B cell (primary cell): ENCODE data around the gene ELF3. TPM values are rescaled to one million over a fixed set of nuclear protein-coding genes. Genes with fewer than 3 reads are reported as not detected.

Experiments used
- ATAC-seq: fragments of 200-7000 bp; cut with Tn5 transposase; one replicate; pipeline ENCODE4 v1.10.0; 2021; ENCODE audit warnings: low read depth, mild to moderate bottlenecking, moderate number of reproducible peaks, moderate library complexity
- CTCF ChIA-PET: fragments of 350-600 bp; sonication (Branson Sonifier 250); formaldehyde crosslinking; loops from one replicate; lab custom pipeline; 2021; ENCODE audit warnings: antibody characterized with exemption, inconsistent platforms; lab: Charles Lee
- POLR2A ChIA-PET: fragments of 350-600 bp; sonication (Branson Sonifier 250); formaldehyde crosslinking; loops from one replicate; lab custom pipeline; 2021; ENCODE audit warnings: antibody characterized with exemption; lab: Charles Lee
- DNase-seq: peaks from one replicate; pipeline ENCODE4 v3.0.0; 2013
- H2AFZ ChIP-seq: 2 replicates; pipeline ENCODE4 v1.6.1; 2012; ENCODE audit warnings: mild to moderate bottlenecking, low read depth, low read length; ENCODE audit not compliant: insufficient read depth, poor library complexity, severe bottlenecking
- H3K27ac ChIP-seq, 2 donors: 1 replicate in 1 of 2; 2 replicates in 1 of 2; pipeline ENCODE4 v1.5.1; 2012 to 2013; ENCODE audit warnings: low read length in 2 of 2, mild to moderate bottlenecking in 2 of 2, moderate library complexity in 1 of 2
- H3K27me3 ChIP-seq, 4 experiments: fragments of 200-600 bp in 1 of 4; sonication (generic) in 1 of 4; replicated peaks in 1 of 4; 1 replicate in 2 of 4; 2 replicates in 2 of 4; pipeline versions ENCODE4 v1.6.1 to v1.7.0; 2013 to 2016; ENCODE audit warnings: low read length in 3 of 4, mild to moderate bottlenecking in 2 of 4, mixed read lengths in 1 of 4, moderate library complexity in 1 of 4; ENCODE audit not compliant: insufficient read depth in 4 of 4, control insufficient read depth in 3 of 4; ENCODE audit errors: control extremely low read depth in 1 of 4
- H3K36me3 ChIP-seq, 2 experiments: replicated peaks in 1 of 2; 1 replicate in 1 of 2; 2 replicates in 1 of 2; pipeline versions ENCODE4 v1.6.1 to v1.7.1; 2013; ENCODE audit warnings: low read length in 1 of 2; ENCODE audit not compliant: insufficient read depth in 2 of 2, control insufficient read depth in 1 of 2; ENCODE audit errors: control extremely low read depth in 1 of 2, extremely low read depth in 1 of 2
- H3K4me1 ChIP-seq, 2 donors: fragments of 200-600 bp in 1 of 2; sonication (generic) in 1 of 2; 1 replicate in 1 of 2; 2 replicates in 1 of 2; pipeline versions ENCODE4 v1.5.1 to v1.6.1; 2013 to 2017; ENCODE audit warnings: low read length in 2 of 2; ENCODE audit not compliant: control insufficient read depth in 2 of 2, insufficient read depth in 2 of 2
- H3K4me2 ChIP-seq: replicated peaks from 2 replicates; pipeline ENCODE3; 2012; ENCODE audit warnings: mild to moderate bottlenecking, low read depth, low read length; ENCODE audit not compliant: poor library complexity, severe bottlenecking
- H3K4me3 ChIP-seq, 5 experiments: fragments of 200-600 bp in 1 of 5; sonication (generic) in 1 of 5; 1 replicate in 3 of 5; 2 replicates in 2 of 5; pipeline versions ENCODE4 v1.5.1 to v1.7.0; 2011 to 2016; ENCODE audit warnings: low read length in 4 of 5, mild to moderate bottlenecking in 4 of 5, low read depth in 2 of 5, control low read depth in 1 of 5, moderate library complexity in 1 of 5; ENCODE audit not compliant: insufficient read depth in 1 of 5; ENCODE audit errors: control extremely low read depth in 1 of 5, extremely low read depth in 1 of 5
- H3K79me2 ChIP-seq: fragments of 200-600 bp; sonication (generic); one replicate; pipeline ENCODE4 v1.6.0; 2016; ENCODE audit warnings: low read length; ENCODE audit not compliant: control insufficient read depth, insufficient read depth
- H3K9ac ChIP-seq: fragments of 200-600 bp; sonication (generic); 2 replicates; pipeline ENCODE4 v1.6.1; 2017; ENCODE audit warnings: mild to moderate bottlenecking, low read length, moderate library complexity
- H3K9me3 ChIP-seq, 3 donors: one replicate each; pipeline versions ENCODE4 v1.6.1 to v1.7.1; 2013; ENCODE audit warnings: low read length in 2 of 3; ENCODE audit not compliant: control insufficient read depth in 2 of 3, insufficient read depth in 1 of 3; ENCODE audit errors: control extremely low read depth in 1 of 3
- H4K20me1 ChIP-seq: 2 replicates; pipeline ENCODE4 v1.6.0; 2012; ENCODE audit warnings: mild to moderate bottlenecking, low read length; ENCODE audit not compliant: insufficient read depth, control insufficient read depth, poor library complexity, severe bottlenecking
- H3K27ac Mint-ChIP-seq: one replicate; pipeline ENCODE4 v1.8.0; 2021; ENCODE audit warnings: mixed read lengths
- H3K27me3 Mint-ChIP-seq: one replicate; pipeline ENCODE4 v1.8.0; 2021; ENCODE audit warnings: mixed read lengths
- H3K4me1 Mint-ChIP-seq: one replicate; pipeline ENCODE4 v1.8.0; 2021; ENCODE audit warnings: mixed read lengths
- H3K4me3 Mint-ChIP-seq: one replicate; pipeline ENCODE4 v1.8.0; 2021; ENCODE audit warnings: mixed read lengths
- H3K9me3 Mint-ChIP-seq: one replicate; pipeline ENCODE4 v1.8.0; 2022; ENCODE audit warnings: mixed read lengths; ENCODE audit not compliant: insufficient read depth
- EZH2 ChIP-seq: IDR thresholded peaks from 2 replicates; pipeline ENCODE4 v1.6.1; 2012; ENCODE audit warnings: borderline replicate concordance, low read depth, mild to moderate bottlenecking, moderate library complexity, low read length; ENCODE audit not compliant: insufficient read depth, poor library complexity, severe bottlenecking
- WGBS: methylation state at CpG from one replicate; pipeline ENCODE4 v1.1.5; 2013; ENCODE audit warnings: missing lambda C conversion rate; ENCODE audit not compliant: insufficient coverage; 5-methylcytosine and 5-hydroxymethylcytosine counted together
- intact Hi-C: fragments of 100-400 bp; cut with micrococcal nuclease; formaldehyde crosslinking; loops from one replicate; pipeline ENCODE4 v1.10.0; 2022
- polyA plus RNA-seq: library from polyadenylated mRNA; depleted of rRNA; stranded (reverse); fragments of >200 nt; gene quantifications from 2 replicates; pipeline ENCODE4 v1.2.3, GENCODE V29; 2012
- total RNA-seq, 2 donors: library from RNA; stranded (reverse); fragments of 120-200 nt in 1 of 2; gene quantifications; 1 replicate in 1 of 2; 2 replicates in 1 of 2; pipeline versions ENCODE4 v1.2.3 to v1.2.4, GENCODE V29; 2013 to 2022
- TF ChIP-seq, protein P1 (sequence below): fragments of 200-600 bp; IDR thresholded peaks from one replicate; pipeline ENCODE4 v1.8.0; 2022; ENCODE audit warnings: antibody characterized with exemption, mild to moderate bottlenecking

The ELF3 gene
- total and polyA plus RNA-seq, 2 donors (not counting 1 experiment from before 2014, with no cell fraction given), result 1.6 to 4.0 TPM

DNA sequence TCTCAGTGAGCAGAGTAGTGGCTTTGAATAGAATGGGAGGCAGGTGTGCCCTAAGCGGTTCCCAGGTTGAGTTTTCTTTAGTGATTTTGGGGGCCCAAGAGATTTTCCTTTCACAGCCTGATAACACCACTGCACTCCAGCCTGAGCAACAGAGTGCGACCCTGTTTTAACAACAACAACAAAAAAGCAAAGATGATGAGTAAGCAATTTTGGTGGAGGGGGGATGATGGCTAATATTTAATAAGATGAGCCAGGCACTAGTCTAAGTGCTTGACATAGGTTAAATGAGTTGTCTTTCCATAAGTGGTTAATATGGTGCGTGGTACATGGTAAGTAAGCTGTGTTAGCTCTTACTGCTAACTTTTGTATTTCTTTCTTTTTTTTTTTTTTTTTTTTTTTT, 25.9 kb upstream of the ELF3 start:
- Histone ChIP-seq H3K9me3 (no peaks in the 10 kb centered on the region), H2AFZ (no peak overlapping the region), H4K20me1 (peaks cover 4% of the 10 kb centered on the region), H3K27me3 (no peaks in the 10 kb centered on the region), H3K4me3 (no peak overlapping the region), H3K9ac (no peak overlapping the region), H3K36me3 (peaks cover 0 to 11% of the 10 kb centered on the region in 2 experiments), H3K79me2 (peaks cover 11% of the 10 kb centered on the region), H3K4me1 (peaks cover 11 to 13% of the 10 kb centered on the region in 2 donors), H3K4me2 (no peak overlapping the region), H3K27ac (no peak overlapping the region)
- POLR2A ChIA-PET, result no interaction called here
- whole genome bisulfite sequencing, result no CpG with 5 or more reads among the region's 3 CpGs
- Mint-ChIP-seq H3K9me3 (no peaks in the 10 kb centered on the region), H3K27me3 (no peaks in the 10 kb centered on the region), H3K27ac (peak overlapping the region; percentile 15), H3K4me1 (peaks cover 27% of the 10 kb centered on the region), H3K4me3 (peak overlapping the region; percentile 45)
- intact Hi-C loops, result loop anchor here (5.0 to 10.0 kb wide), 3 partner anchors 180 to 962 kb away; partner anchors contain the start of genes KIF21B, PPP1R12B, PTPN7 and UBE2T
- TF ChIP-seq EZH2, result no peak
- TF ChIP-seq, protein P1, sequence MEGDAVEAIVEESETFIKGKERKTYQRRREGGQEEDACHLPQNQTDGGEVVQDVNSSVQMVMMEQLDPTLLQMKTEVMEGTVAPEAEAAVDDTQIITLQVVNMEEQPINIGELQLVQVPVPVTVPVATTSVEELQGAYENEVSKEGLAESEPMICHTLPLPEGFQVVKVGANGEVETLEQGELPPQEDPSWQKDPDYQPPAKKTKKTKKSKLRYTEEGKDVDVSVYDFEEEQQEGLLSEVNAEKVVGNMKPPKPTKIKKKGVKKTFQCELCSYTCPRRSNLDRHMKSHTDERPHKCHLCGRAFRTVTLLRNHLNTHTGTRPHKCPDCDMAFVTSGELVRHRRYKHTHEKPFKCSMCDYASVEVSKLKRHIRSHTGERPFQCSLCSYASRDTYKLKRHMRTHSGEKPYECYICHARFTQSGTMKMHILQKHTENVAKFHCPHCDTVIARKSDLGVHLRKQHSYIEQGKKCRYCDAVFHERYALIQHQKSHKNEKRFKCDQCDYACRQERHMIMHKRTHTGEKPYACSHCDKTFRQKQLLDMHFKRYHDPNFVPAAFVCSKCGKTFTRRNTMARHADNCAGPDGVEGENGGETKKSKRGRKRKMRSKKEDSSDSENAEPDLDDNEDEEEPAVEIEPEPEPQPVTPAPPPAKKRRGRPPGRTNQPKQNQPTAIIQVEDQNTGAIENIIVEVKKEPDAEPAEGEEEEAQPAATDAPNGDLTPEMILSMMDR, result no peak
- ATAC-seq (no peak), DNase-seq (no peak)
- CTCF ChIA-PET, result interaction anchor here (0.6 to 4.1 kb wide), 3 partner anchors 15 to 89 kb away, joined by 3 to 17 read pairs (median 4); no protein-coding TSS in a partner anchor

DNA sequence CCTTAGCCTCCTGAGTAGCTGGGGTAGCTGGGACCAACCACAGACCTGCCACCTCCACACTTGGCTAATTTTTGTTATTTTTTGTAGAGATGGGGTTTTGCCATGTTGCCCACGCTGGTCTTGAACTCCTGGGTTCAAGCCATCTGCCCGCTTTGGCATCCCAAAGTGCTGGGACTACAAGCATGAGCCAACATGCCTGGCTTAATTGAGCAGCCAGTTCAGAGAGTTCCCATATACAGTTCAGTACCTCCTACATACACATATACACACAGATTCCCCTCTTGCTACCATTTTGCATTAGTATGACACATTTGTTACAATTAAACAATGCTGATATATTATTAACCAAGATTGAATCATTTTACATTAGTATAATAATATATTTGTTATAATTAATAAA, 25.0 kb upstream of the ELF3 start:
- DNase-seq, result no peak
- ATAC-seq, result no peak
- TF ChIP-seq, protein P1, result no peak
- no peak for TF ChIP-seq EZH2
- no peak overlapping the region for H3K9ac ChIP-seq
- peaks cover 27% of the 10 kb centered on the region for H3K4me1 Mint-ChIP-seq
- no peaks in the 10 kb centered on the region for H3K9me3 Mint-ChIP-seq
- H3K27ac Mint-ChIP-seq, result no peak overlapping the region
- no peaks in the 10 kb centered on the region for H3K27me3 Mint-ChIP-seq
- peaks cover 11% of the 10 kb centered on the region for H3K79me2 ChIP-seq
- no peak overlapping the region for H3K27ac ChIP-seq
- no peak overlapping the region for H3K4me3 Mint-ChIP-seq
- no peak overlapping the region for H3K4me3 ChIP-seq
- H3K4me2 ChIP-seq, result no peak overlapping the region
- H3K27me3 ChIP-seq, result no peaks in the 10 kb centered on the region
- H3K4me1 ChIP-seq, result peaks cover 11 to 13% of the 10 kb centered on the region in 2 donors
- intact Hi-C loops, result loop anchor here (10.0 kb wide), 2 partner anchors 179 to 359 kb away; partner anchors contain the start of genes PPP1R12B, PTPN7 and UBE2T
- peaks cover 0 to 18% of the 10 kb centered on the region in 2 experiments for H3K36me3 ChIP-seq
- no peak overlapping the region for H2AFZ ChIP-seq
- peaks cover 4% of the 10 kb centered on the region for H4K20me1 ChIP-seq
- H3K9me3 ChIP-seq, result no peaks in the 10 kb centered on the region
- POLR2A ChIA-PET, result no interaction called here
- WGBS, result 77% methylated on average over 2 of the region's 2 CpGs
- CTCF ChIA-PET, result interaction anchor here (0.7 kb wide), 1 partner anchor 11 kb away, joined by 3 read pairs; no protein-coding TSS in a partner anchor
